HG03457 (cell line): ENCODE data around the gene SH3BGR.

Experiments used
- ATAC-seq: cut with Tn5 transposase; IDR thresholded peaks from one replicate; pipeline ENCODE4 v1.9.1; 2021; ENCODE audit warnings: moderate number of reproducible peaks; ENCODE audit not compliant: unreplicated experiment

Gene SH3BGR

DNA sequence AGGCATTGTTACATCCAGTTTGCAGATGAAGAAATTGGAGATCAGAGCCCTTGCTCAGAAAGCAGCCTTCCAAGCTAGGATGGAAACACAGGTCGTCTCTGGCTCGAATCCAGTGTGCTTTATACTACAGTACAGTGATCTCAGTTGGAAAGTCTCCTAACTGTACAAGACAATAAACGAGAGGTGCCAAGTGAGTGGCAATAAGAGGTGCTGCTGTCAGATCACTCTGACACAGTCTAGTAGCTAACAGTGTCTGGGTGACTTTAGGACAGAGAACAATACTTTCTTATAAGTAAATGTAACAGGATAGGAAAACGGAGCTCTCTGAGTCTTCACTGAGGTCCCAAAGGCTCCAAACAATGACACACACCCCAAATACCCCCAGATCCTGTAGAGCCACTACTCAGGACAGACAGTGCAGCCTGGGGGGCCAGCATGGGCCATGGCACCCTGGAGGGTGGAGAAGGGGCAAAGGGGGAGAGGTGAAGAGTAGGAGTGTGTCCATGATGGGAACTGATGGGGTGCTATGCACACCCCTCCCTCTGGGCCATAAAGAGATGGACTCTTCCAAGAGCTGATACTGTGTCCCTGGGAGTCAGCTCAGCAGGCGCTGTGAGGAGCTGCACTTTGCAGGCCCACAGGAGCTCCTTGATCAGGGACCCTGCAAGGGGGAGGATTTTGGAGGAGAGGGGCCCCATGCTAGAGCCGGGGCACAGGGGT is 3.3 kb downstream of the SH3BGR start:
- ATAC-seq: no peak

DNA sequence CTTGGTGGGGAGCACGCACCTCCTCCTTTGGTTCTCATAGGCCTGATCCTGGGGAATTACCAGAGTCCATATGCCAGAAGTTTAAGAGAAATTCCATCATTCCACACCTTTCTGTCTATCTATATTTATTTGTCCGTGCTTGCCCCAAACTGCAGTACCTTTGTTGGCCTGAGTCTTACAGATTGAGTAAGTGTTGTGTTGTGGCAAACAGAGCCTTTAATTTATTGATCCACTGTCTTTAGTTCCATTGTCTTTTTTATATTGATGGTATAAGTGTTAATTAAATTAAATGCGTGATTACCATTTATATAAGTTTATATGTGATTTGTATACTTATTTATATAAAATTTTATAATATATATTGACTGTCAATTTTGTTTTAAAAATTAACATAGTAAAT is 4.9 kb downstream of the SH3BGR start:
- ATAC-seq: no peak

GRCh38 chr21:39461419-39461818 is 9.6 kb downstream of the SH3BGR start:
- peak; percentile 56 for ATAC-seq

GRCh38 chr21:39463308-39463707 is 11.5 kb downstream of the SH3BGR start:
- ATAC-seq: no peak

DNA sequence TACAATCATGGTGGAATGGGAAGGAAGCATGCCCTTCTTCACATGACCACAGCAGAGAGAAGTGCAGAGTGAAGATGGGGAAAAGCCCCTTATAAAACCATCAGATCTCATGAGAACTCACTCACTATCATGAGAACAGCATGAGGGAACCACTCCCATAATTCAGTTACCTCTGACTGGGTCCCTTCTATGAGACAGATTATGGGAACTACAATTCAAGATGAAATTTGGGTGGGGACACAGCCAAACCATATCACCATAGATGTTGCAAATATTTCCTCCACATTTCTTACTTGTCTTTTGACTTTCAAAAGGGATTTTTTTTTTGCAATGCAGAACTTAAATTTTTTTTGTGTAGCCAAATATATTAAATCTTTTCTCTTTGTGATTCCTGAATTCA is 14.8 kb downstream of the SH3BGR start:
- ATAC-seq: no peak

GRCh38 chr21:39467746-39468145 is 16.0 kb downstream of the SH3BGR start:
- ATAC-seq: no peak

DNA sequence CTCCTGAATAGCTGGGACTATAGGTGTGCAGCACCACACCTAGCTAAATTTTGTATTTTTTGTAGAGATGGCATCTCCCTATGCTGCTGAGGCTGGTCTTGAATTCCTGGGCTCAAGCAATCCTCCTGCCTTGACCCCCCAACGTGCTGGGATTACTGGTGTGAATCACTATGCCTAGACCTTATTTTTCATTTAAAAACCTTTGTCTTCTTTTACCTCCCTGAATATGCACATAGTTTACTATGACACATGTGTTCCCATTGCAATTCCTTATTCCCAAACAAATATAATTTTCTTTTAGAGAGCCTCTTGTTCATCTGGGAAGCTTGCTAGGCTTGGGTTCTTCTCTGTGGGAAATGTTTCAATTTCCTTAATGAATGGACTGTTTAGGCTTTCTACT is 16.8 kb downstream of the SH3BGR start:
- no peak for ATAC-seq

- ATAC-seq: no peak
These were observed 19.8 kb downstream of the SH3BGR start for GRCh38 chr21:39471598-39471997.

GRCh38 chr21:39472786-39473185 is 21.0 kb downstream of the SH3BGR start:
- ATAC-seq: no peak

DNA sequence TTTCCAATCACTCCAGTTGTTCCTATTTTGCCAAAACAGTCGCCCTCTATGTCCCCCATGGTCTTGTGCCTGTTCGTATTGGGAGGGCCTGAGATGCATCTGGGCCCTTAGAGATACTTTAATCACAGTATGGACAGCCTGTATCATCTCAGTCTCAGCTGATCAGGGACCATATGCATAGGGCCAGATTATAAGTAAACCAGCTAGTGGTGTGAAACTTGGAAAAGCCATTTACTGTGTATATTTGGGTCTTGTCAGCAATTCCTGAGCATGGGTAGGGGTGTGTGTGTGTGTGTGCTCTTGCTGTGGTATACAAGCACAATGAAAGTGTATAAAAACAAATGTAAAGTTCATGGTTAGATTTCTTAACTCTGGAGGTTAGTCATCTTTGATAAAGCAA is 22.8 kb downstream of the SH3BGR start:
- ATAC-seq: no peak

DNA sequence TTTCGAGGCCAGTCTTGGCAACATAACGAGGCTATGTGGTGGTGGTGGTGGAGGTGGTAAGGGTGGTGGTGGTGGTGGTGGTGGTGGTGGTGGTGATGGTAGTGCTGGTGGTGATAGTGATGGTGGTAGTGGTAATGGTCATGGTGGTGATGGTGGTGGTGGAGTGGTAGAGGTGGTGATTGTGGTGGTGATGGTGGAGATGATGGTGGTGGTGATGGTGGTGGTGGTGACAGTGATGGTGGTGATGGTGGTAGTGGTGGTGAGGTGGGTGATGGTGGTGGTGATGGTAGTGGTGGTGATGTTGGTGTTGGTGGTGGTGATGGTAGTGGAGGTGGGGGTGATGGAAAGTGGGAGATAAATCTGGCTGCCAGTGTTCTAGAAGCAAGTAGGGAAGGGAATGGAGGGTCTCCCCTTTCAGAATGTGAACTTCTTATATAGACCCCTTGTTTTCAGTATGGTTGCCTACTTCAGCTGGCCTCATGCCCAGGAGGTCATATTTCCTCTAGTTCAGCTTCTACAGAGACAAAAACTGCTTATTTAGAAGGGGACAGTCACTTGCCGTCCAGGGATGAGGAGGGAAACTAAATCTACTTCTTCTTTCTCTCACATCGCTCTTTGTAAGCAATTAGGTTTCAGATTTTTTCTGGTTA is 27.5 kb downstream of the SH3BGR start:
- no peak for ATAC-seq

DNA sequence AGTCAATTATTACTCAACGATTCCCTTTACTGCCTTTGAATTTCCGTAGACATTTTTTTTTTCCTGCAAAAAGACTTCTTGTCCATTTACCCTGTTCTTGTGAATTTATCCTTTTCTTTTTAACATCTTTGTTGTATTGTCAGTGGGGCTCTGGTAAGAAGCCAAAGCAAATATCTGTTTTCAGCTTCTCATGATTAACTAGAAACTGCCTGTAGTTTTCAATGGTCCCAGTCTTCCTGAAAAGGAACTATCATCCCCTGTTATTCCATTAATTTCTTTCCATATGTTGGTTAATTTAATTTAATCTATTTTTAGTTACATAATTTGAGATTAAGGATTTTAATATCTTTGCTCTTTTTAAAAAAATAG is 28.0 kb downstream of the SH3BGR start:
- no peak for ATAC-seq

DNA sequence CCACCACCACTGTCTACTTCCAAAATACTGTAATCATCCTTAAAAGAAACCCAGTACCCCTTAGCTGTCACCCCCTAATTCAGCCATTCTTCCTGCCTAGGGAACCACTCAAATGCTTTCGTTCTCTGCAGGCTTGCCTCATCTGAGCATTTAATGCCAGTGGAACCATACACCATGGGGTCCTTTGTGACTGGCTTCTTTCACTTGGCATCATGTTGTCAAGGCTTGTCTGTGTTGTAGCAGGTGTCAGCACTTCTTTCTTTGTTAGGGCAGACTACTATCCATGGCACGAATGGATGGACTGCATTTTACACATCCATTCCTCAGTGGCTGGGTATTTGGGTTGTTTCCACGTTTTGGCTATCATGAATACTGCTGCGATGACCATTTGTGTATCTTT is 28.5 kb downstream of the SH3BGR start:
- ATAC-seq: no peak

DNA sequence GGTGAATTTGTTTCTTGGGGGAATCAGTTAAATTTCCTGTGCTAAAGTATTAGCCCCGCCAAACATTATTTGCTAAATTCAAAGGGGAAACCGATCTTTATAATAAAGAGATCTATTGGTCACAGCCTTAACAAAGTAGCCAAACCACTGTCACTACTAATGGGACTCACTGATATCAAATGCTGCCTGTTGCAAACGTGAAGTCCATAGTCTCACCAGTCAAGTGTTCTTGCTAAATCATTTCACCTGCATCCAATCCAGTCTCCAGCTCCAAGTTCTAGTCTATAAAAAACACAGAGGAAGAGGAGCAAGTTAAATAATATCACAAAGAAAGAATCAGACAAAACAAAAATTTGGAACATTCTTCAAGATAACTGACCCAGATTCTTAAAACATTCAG is 30.1 kb downstream of the SH3BGR start:
- ATAC-seq: no peak

DNA sequence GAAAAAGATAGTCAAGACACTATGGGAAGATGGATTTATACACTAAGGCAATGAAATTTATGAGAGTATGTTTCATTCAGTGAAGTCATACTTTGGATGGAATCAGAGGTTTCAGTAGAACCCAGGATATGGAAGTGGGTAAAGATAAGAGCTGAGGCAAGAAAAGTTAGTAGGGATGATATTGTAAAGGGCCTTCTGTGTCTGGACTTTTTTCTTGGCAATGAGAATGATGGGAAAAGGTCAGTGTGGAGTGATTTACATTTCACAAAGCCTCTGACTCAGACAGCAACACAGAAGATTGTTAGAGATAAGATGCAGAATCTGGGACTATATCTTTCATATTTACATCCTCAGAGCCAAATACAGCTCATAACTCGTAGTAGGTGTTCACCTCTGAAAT is 32.1 kb downstream of the SH3BGR start:
- no peak for ATAC-seq

GRCh38 chr21:39484711-39485276 is 33.0 kb downstream of the SH3BGR start:
- no peak for ATAC-seq

DNA sequence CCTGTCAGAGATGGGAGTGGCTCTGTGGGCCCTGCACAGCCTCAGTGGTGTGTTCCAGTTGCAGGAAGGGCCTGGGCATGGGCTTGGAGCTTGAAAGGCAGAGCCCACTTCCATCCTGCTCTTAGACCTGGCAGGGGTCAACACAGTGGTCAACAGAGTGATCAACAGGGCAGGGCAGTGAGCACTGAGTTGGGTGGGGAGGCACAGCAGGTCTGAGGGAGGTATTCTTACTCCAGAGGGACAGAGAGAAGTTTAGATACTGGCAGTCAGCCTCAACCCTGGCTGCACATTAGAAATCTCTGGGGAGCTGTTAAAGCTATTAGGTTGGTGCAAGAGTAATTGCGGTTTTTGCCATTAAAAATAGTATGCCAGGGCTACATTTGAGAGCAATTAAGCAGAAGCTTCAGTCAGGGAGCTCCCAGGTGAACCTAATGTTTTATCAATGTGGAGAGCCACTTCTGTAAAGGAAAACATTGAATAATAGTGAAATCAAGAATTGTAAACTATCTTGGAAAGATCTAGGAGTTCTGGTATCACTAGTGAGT is 37.7 kb downstream of the SH3BGR start:
- no peak for ATAC-seq

DNA sequence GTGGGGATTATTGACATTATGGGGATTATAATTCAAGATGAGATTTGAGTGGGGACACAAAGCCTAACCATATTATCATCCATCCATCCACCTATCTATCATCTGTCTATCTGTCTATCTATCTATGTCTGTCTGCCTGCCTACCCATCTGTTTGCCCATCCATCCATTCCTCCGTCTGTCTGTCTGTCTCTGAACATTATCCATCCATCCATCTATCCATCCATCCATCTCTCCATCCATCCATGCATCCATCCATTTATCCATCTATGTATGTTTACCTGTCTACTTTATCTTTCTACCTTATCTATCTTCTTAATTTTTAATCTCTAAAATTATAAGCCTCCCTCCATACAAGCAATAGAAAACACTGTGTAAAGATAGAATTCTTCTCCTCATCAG is 47.4 kb downstream of the SH3BGR start:
- ATAC-seq: no peak

DNA sequence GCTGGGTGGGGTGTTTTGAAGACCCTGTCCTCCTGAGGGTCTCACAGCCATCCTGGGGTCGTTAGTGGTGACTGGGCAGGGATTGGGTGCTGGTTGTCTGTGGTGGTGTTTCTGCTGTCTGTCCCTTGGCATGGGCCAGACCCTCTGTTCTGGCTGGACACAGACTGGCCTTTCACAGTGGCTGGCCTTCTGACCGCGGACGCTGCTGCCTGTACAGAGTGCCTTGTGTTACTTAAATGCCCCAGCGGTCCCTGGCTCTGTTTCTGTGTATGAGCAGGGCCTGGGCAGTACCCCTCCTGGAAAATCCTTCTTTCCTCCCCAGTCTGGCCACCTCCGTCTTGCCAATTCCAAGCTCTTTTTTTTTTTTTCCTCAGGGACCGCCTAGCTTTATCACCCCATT is 50.9 kb downstream of the SH3BGR start:
- ATAC-seq: no peak

GRCh38 chr21:39503123-39503762 is 51.5 kb downstream of the SH3BGR start:
- ATAC-seq: no peak

DNA sequence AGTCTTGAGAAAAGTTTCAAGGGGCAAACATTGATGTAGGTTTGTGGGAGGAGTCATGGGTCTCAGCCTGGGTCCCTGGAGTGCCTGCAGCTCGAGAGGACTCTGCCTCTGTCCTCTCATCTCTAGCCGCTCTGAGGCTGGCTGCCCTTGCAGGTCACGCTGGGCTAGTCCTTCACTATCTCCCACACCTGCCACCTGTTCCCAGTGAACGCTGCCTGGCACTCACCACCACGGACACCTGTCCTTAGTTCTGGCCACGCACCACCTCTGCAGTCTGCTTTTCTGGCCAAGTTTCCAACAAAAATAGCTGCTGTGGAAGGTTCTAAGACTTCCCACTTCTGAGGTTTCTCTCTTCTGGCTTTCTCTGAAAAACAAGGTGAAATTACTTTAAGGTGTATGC is 52.5 kb downstream of the SH3BGR start:
- ATAC-seq: no peak

GRCh38 chr21:39510240-39510639 is 58.5 kb downstream of the SH3BGR start:
- no peak for ATAC-seq
